Measurements from ENCODE around the gene AGTR1. TPM values are rescaled to one million over a fixed set of nuclear protein-coding genes. Genes with fewer than 3 reads are reported as not detected.
"Not testable (repeated sequence)": the region's sequence is repeated elsewhere in the genome, so short reads cannot be mapped to it uniquely, and the experiment has no call there.

The AGTR1 gene
- total RNA-seq, 1 donor from 2014 or later, result not detected

DNA sequence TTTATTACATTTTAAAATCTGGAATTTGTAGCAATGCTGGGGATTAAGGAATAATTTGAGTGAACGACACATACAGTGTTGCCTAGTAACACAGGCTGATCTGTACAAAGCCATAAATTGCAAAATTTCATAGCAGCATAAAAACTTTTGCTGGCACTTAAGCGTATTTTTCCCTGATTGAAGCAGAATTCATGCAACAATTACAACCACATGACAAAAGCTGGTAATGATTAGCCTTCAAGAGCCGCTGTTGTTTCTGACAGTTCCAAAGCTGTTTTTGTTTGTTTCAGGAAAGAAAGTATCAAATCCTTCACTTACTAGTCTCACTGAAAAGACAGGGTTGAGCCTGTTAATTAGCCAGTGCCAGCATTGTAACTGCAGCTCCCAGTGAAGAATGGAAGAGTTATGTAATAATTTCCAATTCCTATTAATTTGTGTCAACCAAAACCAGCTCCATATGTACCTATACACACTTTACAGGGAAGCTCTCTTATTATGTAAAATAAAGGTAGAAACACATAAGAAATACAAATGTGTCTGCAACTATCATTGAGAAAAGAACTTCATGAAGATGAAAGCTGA is 60.7 kb downstream of the AGTR1 start:
- intact Hi-C loops (cut with micrococcal nuclease), result no loop called here

- intact Hi-C loops (cut with micrococcal nuclease), result no loop called here
These were observed 61.7 kb downstream of the AGTR1 start for GRCh38 chr3:148759430-148759829.

- intact Hi-C loops (cut with micrococcal nuclease), result no loop called here
These were observed 65.5 kb downstream of the AGTR1 start for GRCh38 chr3:148763156-148763680.

GRCh38 chr3:148763986-148764935 is 66.6 kb downstream of the AGTR1 start:
- intact Hi-C loops (cut with micrococcal nuclease), result no loop called here

DNA sequence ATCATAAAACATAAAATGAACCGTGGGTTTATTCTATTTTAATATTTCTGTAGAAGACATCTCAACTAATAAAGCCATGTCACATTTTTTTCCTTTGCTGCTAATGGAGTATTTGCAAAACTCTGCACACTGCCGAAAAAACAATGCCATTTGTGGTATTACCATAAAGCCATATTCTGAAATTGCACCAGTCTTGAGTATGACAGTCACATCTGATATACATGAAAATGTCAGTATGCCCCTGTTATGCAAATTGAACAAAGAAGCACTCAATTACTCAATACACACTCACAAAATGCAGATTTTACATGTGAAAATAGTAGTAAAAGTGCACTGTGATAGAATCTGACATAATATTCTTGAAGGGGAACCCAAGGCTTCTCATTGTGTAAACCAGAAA is 74.7 kb downstream of the AGTR1 start:
- intact Hi-C loops (cut with micrococcal nuclease), result no loop called here

GRCh38 chr3:148772835-148773234 is 75.1 kb downstream of the AGTR1 start:
- intact Hi-C loops (cut with micrococcal nuclease), result no loop called here

DNA sequence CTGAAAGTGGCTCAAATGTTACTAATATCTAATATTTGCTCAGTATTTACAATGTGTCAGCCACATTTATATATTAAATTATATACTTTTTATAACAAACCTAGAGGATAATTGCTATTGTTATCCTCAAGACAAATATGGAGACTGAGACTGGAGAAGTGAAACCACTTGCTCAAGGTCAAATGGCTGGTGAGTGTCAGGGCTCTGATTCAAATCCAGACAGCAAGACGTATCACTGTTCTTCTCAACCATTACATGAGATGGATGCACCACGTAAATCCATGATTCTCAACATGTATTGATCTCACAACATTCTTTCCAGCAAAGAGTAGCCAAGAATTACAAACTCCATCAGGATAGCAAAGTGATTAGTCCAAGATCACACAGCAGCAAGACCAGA is 76.1 kb downstream of the AGTR1 start:
- intact Hi-C loops (cut with micrococcal nuclease), result no loop called here

GRCh38 chr3:148778926-148779325 is 81.2 kb downstream of the AGTR1 start:
- intact Hi-C loops (cut with micrococcal nuclease), result no loop called here

GRCh38 chr3:148785026-148785425 is 87.3 kb downstream of the AGTR1 start:
- intact Hi-C loops (cut with micrococcal nuclease), result not testable (repeated sequence)

DNA sequence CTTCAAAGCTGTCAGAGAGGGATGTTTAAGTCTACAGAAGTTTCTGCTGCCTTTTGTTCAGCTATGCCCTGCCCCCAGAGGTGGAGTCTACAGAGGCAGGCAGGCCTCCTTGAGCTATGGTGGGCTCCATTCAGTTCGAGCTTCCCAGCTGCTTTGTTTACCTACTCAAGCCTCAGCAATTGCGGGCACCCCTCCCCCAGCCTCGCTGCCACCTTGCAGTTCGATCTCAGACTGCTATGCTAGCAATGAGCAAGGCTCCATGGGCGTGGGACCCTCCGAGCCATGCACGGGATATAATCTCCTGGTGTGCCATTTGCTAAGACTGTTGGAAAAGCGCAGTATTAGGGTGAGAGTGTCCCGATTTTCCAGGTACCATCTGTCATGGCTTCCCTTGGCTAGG is 88.5 kb downstream of the AGTR1 start:
- intact Hi-C loops (cut with micrococcal nuclease), result not testable (repeated sequence)

- intact Hi-C loops (cut with micrococcal nuclease), result no loop called here
These were observed 91.4 kb downstream of the AGTR1 start for GRCh38 chr3:148789146-148789545.

DNA sequence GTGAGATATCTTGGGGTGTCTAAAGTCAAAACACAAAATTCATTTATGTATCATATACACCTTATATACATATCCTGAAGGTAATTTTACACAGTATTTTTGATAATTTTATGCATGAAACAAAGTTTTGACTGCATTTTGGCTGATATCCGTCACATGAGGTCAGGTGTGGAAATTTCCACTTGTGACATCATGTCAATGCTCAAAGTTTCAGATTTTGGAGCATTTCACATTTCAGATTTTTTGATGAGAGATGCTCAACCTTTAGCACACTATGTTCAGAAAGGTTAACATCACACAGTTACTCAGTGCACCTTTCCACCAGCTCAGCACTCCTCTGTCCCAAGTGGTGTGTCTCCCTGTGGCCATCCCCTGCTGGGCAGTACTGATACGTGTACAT is 92.2 kb downstream of the AGTR1 start:
- intact Hi-C loops (cut with micrococcal nuclease), result no loop called here

DNA sequence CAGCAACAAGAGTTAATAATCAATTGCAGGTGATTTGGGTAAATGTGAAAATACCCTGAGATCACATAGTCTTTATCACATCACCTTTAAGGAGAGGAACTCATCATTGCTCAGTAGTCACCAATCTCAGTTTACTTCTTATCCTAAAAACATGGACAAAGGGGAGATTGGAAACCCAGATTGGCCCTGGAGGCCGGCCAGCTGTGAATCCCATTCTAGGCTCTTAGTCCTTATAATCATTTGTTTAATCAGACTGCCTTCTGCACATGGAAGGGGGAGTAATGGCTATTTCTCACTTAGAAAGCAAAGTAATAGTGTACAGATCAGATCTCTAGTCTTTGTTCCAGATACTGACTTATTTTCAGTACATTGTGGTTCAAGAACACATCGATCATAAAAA is 92.7 kb downstream of the AGTR1 start:
- intact Hi-C loops (cut with micrococcal nuclease), result no loop called here

- intact Hi-C loops (cut with micrococcal nuclease), result no loop called here
These were observed 93.4 kb downstream of the AGTR1 start for GRCh38 chr3:148790851-148791735.

GRCh38 chr3:148791920-148792319 is 94.2 kb downstream of the AGTR1 start:
- intact Hi-C loops (cut with micrococcal nuclease), result no loop called here

DNA sequence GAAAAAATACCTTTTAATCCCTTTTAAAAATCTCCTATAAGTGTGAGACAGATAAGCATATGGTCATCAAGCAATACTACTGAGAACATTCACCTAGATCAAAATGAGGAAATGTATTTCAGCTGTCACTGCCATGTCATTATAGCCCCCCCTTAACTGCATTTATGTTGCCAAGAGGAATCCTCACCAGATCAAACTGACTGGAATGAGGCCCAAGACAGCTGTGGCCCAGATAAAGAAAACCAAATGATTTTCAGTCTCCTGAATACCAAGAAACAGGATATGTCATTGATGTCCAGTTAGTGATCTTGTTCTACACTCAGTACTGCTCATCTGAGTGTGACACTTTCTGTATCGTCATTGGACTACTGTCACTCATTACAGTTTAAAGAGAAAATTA is 94.8 kb downstream of the AGTR1 start:
- intact Hi-C loops (cut with micrococcal nuclease), result no loop called here

Other genes starting within 250 kb of the AGTR1 start
- not detected in 2 replicates for gene CPB1, start 129.9 kb downstream of the AGTR1 start, total RNA-seq
- not detected in 2 replicates for gene CPA3, start 167.4 kb downstream of the AGTR1 start, total RNA-seq

Measured in T-helper 1 cell treated with Interleukin-12 subunit alpha and Interleukin-12 subunit beta and Interleukin-4 antibody, amounts not matched to agents 30 ng/mL and 1 ng/mL, for 36 hours (primary cell).